GM10847 (cell line): ENCODE measurements around the gene LINGO1.

Source experiments
- POLR2A ChIP-seq: IDR thresholded peaks from 2 replicates; pipeline ENCODE4 v1.6.1; 2011; ENCODE audit not compliant: insufficient read length; ENCODE audit errors: extremely low read depth

Gene LINGO1

GRCh38 chr15:77665530-77666295 lies 33.0 kb upstream of the LINGO1 start:
- TF ChIP-seq POLR2A = no peak

- no peak for TF ChIP-seq POLR2A
Observed at GRCh38 chr15:77664428-77664827, 31.7 kb upstream of the LINGO1 start.

GRCh38 chr15:77663256-77663655 lies 30.5 kb upstream of the LINGO1 start:
- TF ChIP-seq POLR2A = no peak

GRCh38 chr15:77659350-77660321 lies 26.9 kb upstream of the LINGO1 start:
- no peak for TF ChIP-seq POLR2A

GRCh38 chr15:77658304-77658703 lies 25.6 kb upstream of the LINGO1 start:
- TF ChIP-seq POLR2A = no peak

GRCh38 chr15:77657634-77658238 lies 25.0 kb upstream of the LINGO1 start:
- TF ChIP-seq POLR2A = no peak

GRCh38 chr15:77656294-77656693 lies 23.6 kb upstream of the LINGO1 start:
- TF ChIP-seq POLR2A = no peak

GRCh38 chr15:77654975-77655374 lies 22.3 kb upstream of the LINGO1 start:
- no peak for TF ChIP-seq POLR2A

- TF ChIP-seq POLR2A = no peak
Observed at GRCh38 chr15:77653832-77654480, 21.2 kb upstream of the LINGO1 start.

- no peak for TF ChIP-seq POLR2A
Observed at GRCh38 chr15:77650265-77650664, 17.6 kb upstream of the LINGO1 start.

GRCh38 chr15:77649610-77650009 lies 16.9 kb upstream of the LINGO1 start:
- no peak for TF ChIP-seq POLR2A

- no peak for TF ChIP-seq POLR2A
Observed at GRCh38 chr15:77649017-77649416, 16.3 kb upstream of the LINGO1 start.

- TF ChIP-seq POLR2A = no peak
Observed at GRCh38 chr15:77647961-77648360, 15.2 kb upstream of the LINGO1 start.

- TF ChIP-seq POLR2A = no peak
Observed at GRCh38 chr15:77646104-77646694, 13.5 kb upstream of the LINGO1 start.

GRCh38 chr15:77645602-77646001 lies 12.9 kb upstream of the LINGO1 start:
- TF ChIP-seq POLR2A = no peak

- no peak for TF ChIP-seq POLR2A
Observed at GRCh38 chr15:77644543-77645247, 12.0 kb upstream of the LINGO1 start.
